ENCODE data around the gene OPTC. TPM values are rescaled to one million over a fixed set of nuclear protein-coding genes. Genes with fewer than 3 reads are reported as not detected.

OPTC gene
- total and polyA plus RNA-seq, 2 of the 13 experiments (the other 11 are each of a cell fraction or from before 2014, with no cell fraction given), result not detected

GRCh38 chr1:203492748-203493130 is 1.2 kb upstream of the OPTC start:
- no TSS peak for BruUV-seq (replicated peaks)
- Histone ChIP-seq H3K9ac (ENCODE audit: insufficient read depth, low read depth, low read length) (no peak overlapping the region), H3K9me3 (ENCODE audit: low read length) (no peaks in the 10 kb centered on the region), H3K4me3 (replicated peaks in 1 of 3; ENCODE audit: insufficient read depth in 1 of 3, low read depth in 2 of 3, low read length in 3 of 3) (no peak overlapping the region), H3K4me2 (ENCODE audit: low read depth, low read length) (no peak overlapping the region), H4K20me1 (ENCODE audit: insufficient read depth, low read length) (no peaks in the 10 kb centered on the region), H3K27me3 (ENCODE audit: control insufficient read depth in 1 of 2, insufficient read depth in 2 of 2, low read length in 2 of 2) (peaks cover 2 to 39% of the 10 kb centered on the region in 2 experiments; a peak in 3 of 5 replicates), H3K79me2 (ENCODE audit: insufficient read depth, low read length) (no peaks in the 10 kb centered on the region), H2AFZ (ENCODE audit: low read length) (no peak overlapping the region), H3K4me1 (ENCODE audit: insufficient read depth, low read length) (no peaks in the 10 kb centered on the region), H3K27ac (ENCODE audit: extremely low read length, insufficient read depth, low read length) (no peak overlapping the region), H3K36me3 (replicated peaks in 1 of 2; ENCODE audit: control insufficient read depth in 1 of 2, insufficient read depth in 2 of 2, low read length in 2 of 2) (no peaks in the 10 kb centered on the region)
- in situ Hi-C loops (cut with HindIII; ENCODE audit: extremely low pct_ligation_motif_present, low pct_unique_long_range_greater_than_20kb) (no loop called here), intact Hi-C loops (cut with micrococcal nuclease; ENCODE audit: unreplicated experiment) (no loop called here)
- no peak for ATAC-seq
- ChIA-PET POLR2A (no interaction called here), CTCF (ENCODE audit: low intra/inter-chr PET ratio, low total read pairs) (no interaction called here)
- no peak for DNase-seq (ENCODE audit: low spot score)
- no peak for TF ChIP-seq ZBTB7A (CRISPR knock-in tag; IDR thresholded peaks at IDR 0.05)
- no peak for TF ChIP-seq ZNF496 (CRISPR knock-in tag; IDR thresholded peaks at IDR 0.05; ENCODE audit: insufficient replicate concordance)
- no peak for TF ChIP-seq ZNF839 (CRISPR knock-in tag; IDR thresholded peaks at IDR 0.05; ENCODE audit: borderline replicate concordance)
- no peak for TF ChIP-seq MED1 (CRISPR knock-in tag; IDR thresholded peaks at IDR 0.05)
- no peak for TF ChIP-seq ADNP (CRISPR knock-in tag; IDR thresholded peaks at IDR 0.05)
- TF ChIP-seq SRF (IDR thresholded peaks at IDR 0.05; ENCODE audit: low read depth, low read length), result no peak
- no peak for TF ChIP-seq GATAD1 (CRISPR knock-in tag; IDR thresholded peaks at IDR 0.05)
- no peak for FAIRE-seq
- WGBS (ENCODE audit: low lambda C conversion rate), result 17% methylated on average over 6 of the region's 6 CpGs

DNA sequence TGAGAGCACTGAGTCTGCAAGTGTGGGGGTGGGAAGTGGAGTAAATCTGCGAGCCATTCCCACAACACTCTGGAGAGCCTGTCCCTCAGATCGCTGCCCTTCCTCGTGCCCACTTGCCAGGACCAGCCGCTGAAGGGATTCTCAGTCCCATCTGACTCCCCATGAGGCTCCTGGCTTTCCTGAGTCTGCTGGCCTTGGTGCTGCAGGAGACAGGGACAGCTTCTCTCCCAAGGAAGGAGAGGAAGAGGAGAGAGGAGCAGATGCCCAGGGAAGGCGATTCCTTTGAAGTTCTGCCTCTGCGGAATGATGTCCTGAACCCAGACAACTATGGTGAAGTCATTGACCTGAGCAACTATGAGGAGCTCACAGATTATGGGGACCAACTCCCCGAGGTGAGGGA is 1.9 kb downstream of the OPTC start:
- Histone ChIP-seq H3K9me3 (ENCODE audit: low read length) (no peaks in the 10 kb centered on the region), H3K4me3 (replicated peaks in 1 of 3; ENCODE audit: insufficient read depth in 1 of 3, low read depth in 2 of 3, low read length in 3 of 3) (no peak overlapping the region), H3K79me2 (ENCODE audit: insufficient read depth, low read length) (no peaks in the 10 kb centered on the region), H3K9ac (ENCODE audit: insufficient read depth, low read depth, low read length) (no peak overlapping the region), H2AFZ (ENCODE audit: low read length) (no peak overlapping the region), H3K27me3 (ENCODE audit: control insufficient read depth in 1 of 2, insufficient read depth in 2 of 2, low read length in 2 of 2) (peaks cover 0 to 28% of the 10 kb centered on the region in 2 experiments; a peak in 2 of 5 replicates), H3K36me3 (replicated peaks in 1 of 2; ENCODE audit: control insufficient read depth in 1 of 2, insufficient read depth in 2 of 2, low read length in 2 of 2) (no peaks in the 10 kb centered on the region), H3K4me1 (ENCODE audit: insufficient read depth, low read length) (no peaks in the 10 kb centered on the region), H3K4me2 (ENCODE audit: low read depth, low read length) (no peak overlapping the region), H3K27ac (ENCODE audit: extremely low read length, insufficient read depth, low read length) (no peak overlapping the region), H4K20me1 (ENCODE audit: insufficient read depth, low read length) (no peaks in the 10 kb centered on the region)
- DNase-seq (ENCODE audit: low spot score) (no peak), ATAC-seq (no peak), FAIRE-seq (no peak)
- CTCF ChIA-PET (ENCODE audit: low intra/inter-chr PET ratio, low total read pairs), result no interaction called here
- POLR2A ChIA-PET, result no interaction called here
- WGBS (ENCODE audit: low lambda C conversion rate), result 30% methylated on average over 5 of the region's 7 CpGs
- in situ Hi-C loops (cut with HindIII; ENCODE audit: extremely low pct_ligation_motif_present, low pct_unique_long_range_greater_than_20kb) (no loop called here), intact Hi-C loops (cut with micrococcal nuclease; ENCODE audit: unreplicated experiment) (no loop called here)
- TF ChIP-seq REL (CRISPR knock-in tag; conservative IDR thresholded peaks at IDR 0.05) (no peak), ZNF547 (CRISPR knock-in tag; IDR thresholded peaks at IDR 0.05) (no peak)
- TF ChIP-seq, protein P1, sequence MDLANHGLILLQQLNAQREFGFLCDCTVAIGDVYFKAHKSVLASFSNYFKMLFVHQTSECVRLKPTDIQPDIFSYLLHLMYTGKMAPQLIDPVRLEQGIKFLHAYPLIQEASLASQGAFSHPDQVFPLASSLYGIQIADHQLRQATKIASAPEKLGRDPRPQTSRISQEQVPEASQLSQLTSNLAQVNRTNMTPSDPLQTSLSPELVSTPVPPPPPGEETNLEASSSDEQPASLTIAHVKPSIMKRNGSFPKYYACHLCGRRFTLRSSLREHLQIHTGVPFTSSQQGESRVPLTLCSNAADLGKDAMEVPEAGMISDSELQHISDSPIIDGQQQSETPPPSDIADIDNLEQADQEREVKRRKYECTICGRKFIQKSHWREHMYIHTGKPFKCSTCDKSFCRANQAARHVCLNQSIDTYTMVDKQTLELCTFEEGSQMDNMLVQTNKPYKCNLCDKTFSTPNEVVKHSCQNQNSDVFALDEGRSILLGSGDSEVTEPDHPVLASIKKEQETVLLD (CRISPR knock-in tag; IDR thresholded peaks at IDR 0.05; ENCODE audit: low read depth), result no peak
- TF ChIP-seq, protein P2, sequence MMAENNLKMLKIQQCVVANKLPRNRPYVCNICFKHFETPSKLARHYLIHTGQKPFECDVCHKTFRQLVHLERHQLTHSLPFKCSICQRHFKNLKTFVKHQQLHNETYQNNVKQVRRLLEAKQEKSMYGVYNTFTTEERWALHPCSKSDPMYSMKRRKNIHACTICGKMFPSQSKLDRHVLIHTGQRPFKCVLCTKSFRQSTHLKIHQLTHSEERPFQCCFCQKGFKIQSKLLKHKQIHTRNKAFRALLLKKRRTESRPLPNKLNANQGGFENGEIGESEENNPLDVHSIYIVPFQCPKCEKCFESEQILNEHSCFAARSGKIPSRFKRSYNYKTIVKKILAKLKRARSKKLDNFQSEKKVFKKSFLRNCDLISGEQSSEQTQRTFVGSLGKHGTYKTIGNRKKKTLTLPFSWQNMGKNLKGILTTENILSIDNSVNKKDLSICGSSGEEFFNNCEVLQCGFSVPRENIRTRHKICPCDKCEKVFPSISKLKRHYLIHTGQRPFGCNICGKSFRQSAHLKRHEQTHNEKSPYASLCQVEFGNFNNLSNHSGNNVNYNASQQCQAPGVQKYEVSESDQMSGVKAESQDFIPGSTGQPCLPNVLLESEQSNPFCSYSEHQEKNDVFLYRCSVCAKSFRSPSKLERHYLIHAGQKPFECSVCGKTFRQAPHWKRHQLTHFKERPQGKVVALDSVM (CRISPR knock-in tag; IDR thresholded peaks at IDR 0.05), result no peak
- TF ChIP-seq, protein P3, sequence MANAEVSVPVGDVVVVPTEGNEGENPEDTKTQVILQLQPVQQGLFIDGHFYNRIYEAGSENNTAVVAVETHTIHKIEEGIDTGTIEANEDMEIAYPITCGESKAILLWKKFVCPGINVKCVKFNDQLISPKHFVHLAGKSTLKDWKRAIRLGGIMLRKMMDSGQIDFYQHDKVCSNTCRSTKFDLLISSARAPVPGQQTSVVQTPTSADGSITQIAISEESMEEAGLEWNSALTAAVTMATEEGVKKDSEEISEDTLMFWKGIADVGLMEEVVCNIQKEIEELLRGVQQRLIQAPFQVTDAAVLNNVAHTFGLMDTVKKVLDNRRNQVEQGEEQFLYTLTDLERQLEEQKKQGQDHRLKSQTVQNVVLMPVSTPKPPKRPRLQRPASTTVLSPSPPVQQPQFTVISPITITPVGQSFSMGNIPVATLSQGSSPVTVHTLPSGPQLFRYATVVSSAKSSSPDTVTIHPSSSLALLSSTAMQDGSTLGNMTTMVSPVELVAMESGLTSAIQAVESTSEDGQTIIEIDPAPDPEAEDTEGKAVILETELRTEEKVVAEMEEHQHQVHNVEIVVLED (CRISPR knock-in tag; IDR thresholded peaks at IDR 0.05; ENCODE audit: borderline replicate concordance), result no peak
- no TSS peak for BruUV-seq (replicated peaks)

Data from HepG2 (cell line).